KMS-11 (cell line): Measurements from ENCODE around the gene WDR77.
A peak's percentile ranks its signal among the peaks of the same experiment; 100 is the strongest.

ENCODE experiments used
- H2AFZ ChIP-seq: fragments of 200-600 bp; sonication (generic); 2 replicates; pipeline ENCODE4 v1.6.1; 2016; ENCODE audit warnings: antibody characterized with exemption, mixed run types, low read depth
- H3K27ac ChIP-seq: fragments of 200-600 bp; sonication (generic); 2 replicates; pipeline ENCODE4 v1.6.1; 2016; ENCODE audit warnings: mild to moderate bottlenecking, mixed run types
- H3K27me3 ChIP-seq: fragments of 200-600 bp; sonication (generic); 2 replicates; pipeline ENCODE4 v1.6.1; 2017; ENCODE audit warnings: mild to moderate bottlenecking, low read depth, mixed run types, moderate library complexity; ENCODE audit not compliant: insufficient read depth
- H3K36me3 ChIP-seq: fragments of 200-600 bp; sonication (generic); 2 replicates; pipeline ENCODE4 v1.6.1; 2017; ENCODE audit warnings: mild to moderate bottlenecking, mixed run types; ENCODE audit not compliant: insufficient read depth
- H3K4me1 ChIP-seq: fragments of 200-600 bp; sonication (generic); 2 replicates; pipeline ENCODE4 v1.6.1; 2016; ENCODE audit warnings: mild to moderate bottlenecking, low read depth, mixed run types; ENCODE audit not compliant: poor library complexity, severe bottlenecking
- H3K4me2 ChIP-seq: fragments of 200-600 bp; sonication (generic); 2 replicates; pipeline ENCODE4 v1.7.0; 2016; ENCODE audit warnings: mild to moderate bottlenecking, mixed run types
- H3K4me3 ChIP-seq: fragments of 200-600 bp; sonication (generic); IDR thresholded peaks from 2 replicates; pipeline ENCODE4 v1.6.1; 2017; ENCODE audit warnings: low read depth, low read length, mixed read lengths; ENCODE audit not compliant: insufficient read depth
- H3K79me2 ChIP-seq: fragments of 200-600 bp; sonication (generic); 2 replicates; pipeline ENCODE4 v1.6.1; 2016; ENCODE audit warnings: low read depth, mixed run types; ENCODE audit not compliant: insufficient read depth
- H3K9ac ChIP-seq: fragments of 200-600 bp; sonication (generic); 2 replicates; pipeline ENCODE4 v1.6.1; 2016; ENCODE audit warnings: mild to moderate bottlenecking, mixed run types
- H4K20me1 ChIP-seq: fragments of 200-600 bp; sonication (generic); 2 replicates; pipeline ENCODE4 v1.6.1; 2016; ENCODE audit warnings: mild to moderate bottlenecking, mixed run types; ENCODE audit not compliant: insufficient read depth
- CTCF ChIP-seq: fragments of 200-600 bp; sonication (generic); conservative IDR thresholded peaks from 2 replicates; pipeline ENCODE4 v1.6.1; 2017; ENCODE audit warnings: low read depth, mild to moderate bottlenecking, antibody characterized with exemption, low read length, moderate library complexity, mixed read lengths

WDR77 gene

GRCh38 chr1:111446546-111446945 is 2.5 kb downstream of the WDR77 start:
- no peak overlapping the region for H3K4me3 ChIP-seq
- H2AFZ ChIP-seq = no peak overlapping the region
- no peaks in the 10 kb centered on the region for H4K20me1 ChIP-seq
- no peak overlapping the region for H3K9ac ChIP-seq
- H3K27me3 ChIP-seq = no peaks in the 10 kb centered on the region
- H3K36me3 ChIP-seq = no peaks in the 10 kb centered on the region
- H3K4me2 ChIP-seq = no peak overlapping the region
- H3K4me1 ChIP-seq = peaks cover 26% of the 10 kb centered on the region
- H3K79me2 ChIP-seq = peaks cover 38% of the 10 kb centered on the region
- no peak for TF ChIP-seq CTCF
- H3K27ac ChIP-seq = no peak overlapping the region

- H3K9ac ChIP-seq = no peak overlapping the region
- TF ChIP-seq CTCF = no peak
- no peaks in the 10 kb centered on the region for H4K20me1 ChIP-seq
- H3K79me2 ChIP-seq = peaks cover 21% of the 10 kb centered on the region; the same call in 1 of the 2 replicates
- H3K4me1 ChIP-seq = peaks cover 12% of the 10 kb centered on the region
- no peaks in the 10 kb centered on the region for H3K27me3 ChIP-seq
- no peak overlapping the region for H3K4me2 ChIP-seq
- H3K4me3 ChIP-seq = no peak overlapping the region
- H2AFZ ChIP-seq = no peak overlapping the region
- H3K27ac ChIP-seq = no peak overlapping the region
- H3K36me3 ChIP-seq = no peaks in the 10 kb centered on the region
These were observed 5.0 kb downstream of the WDR77 start for GRCh38 chr1:111444031-111444430.

- Histone ChIP-seq H3K9ac (no peak overlapping the region), H3K4me2 (no peak overlapping the region), H3K79me2 (peaks cover 7% of the 10 kb centered on the region; the same call in 1 of the 2 replicates), H4K20me1 (no peaks in the 10 kb centered on the region), H3K27me3 (no peaks in the 10 kb centered on the region), H3K4me1 (peaks cover 5% of the 10 kb centered on the region), H3K36me3 (no peaks in the 10 kb centered on the region), H2AFZ (no peak overlapping the region), H3K27ac (no peak overlapping the region), H3K4me3 (no peak overlapping the region)
- no peak for TF ChIP-seq CTCF
These were observed 6.6 kb downstream of the WDR77 start for GRCh38 chr1:111442457-111442856.

- no peaks in the 10 kb centered on the region for H4K20me1 ChIP-seq
- no peak overlapping the region for H3K4me3 ChIP-seq
- no peak overlapping the region for H2AFZ ChIP-seq
- H3K4me2 ChIP-seq = no peak overlapping the region
- H3K79me2 ChIP-seq = no peaks in the 10 kb centered on the region; the same call in 1 of the 2 replicates
- TF ChIP-seq CTCF = peak; percentile 59
- no peak overlapping the region for H3K27ac ChIP-seq
- H3K9ac ChIP-seq = no peak overlapping the region
- H3K36me3 ChIP-seq = no peaks in the 10 kb centered on the region
- no peaks in the 10 kb centered on the region for H3K4me1 ChIP-seq
- no peaks in the 10 kb centered on the region for H3K27me3 ChIP-seq
These were observed 7.4 kb downstream of the WDR77 start for GRCh38 chr1:111441573-111442192.
